H1 (cell line): ENCODE data around the gene SGSM1. TPM values are rescaled to one million over a fixed set of nuclear protein-coding genes. Genes with fewer than 3 reads are reported as not detected.

Experiments used
- BACH1 ChIP-seq: IDR thresholded peaks from 2 replicates; pipeline ENCODE4 v1.6.1; 2012; ENCODE audit warnings: low read length, improper control_type of control experiment
- CBX8 ChIP-seq: fragments of 300-800, 300-1000 bp; sonication (generic); IDR thresholded peaks from 2 replicates; pipeline ENCODE4 v1.7.1; 2016; ENCODE audit warnings: low read depth, low read length, borderline replicate concordance
- CTCF ChIP-seq, 3 experiments: IDR thresholded peaks; 1 replicate in 2 of 3; 2 replicates in 1 of 3; pipeline versions ENCODE4 v1.5.1 to v1.6.1; 2011; ENCODE audit warnings: low read length in 3 of 3, mild to moderate bottlenecking in 3 of 3, inconsistent platforms in 2 of 3, low read depth in 1 of 3, moderate library complexity in 1 of 3; ENCODE audit not compliant: insufficient read depth in 1 of 3; ENCODE audit errors: control extremely low read depth in 1 of 3
- E2F6 ChIP-seq: IDR thresholded peaks from 2 replicates; pipeline ENCODE4 v1.6.1; 2012; ENCODE audit warnings: inconsistent platforms
- FOSL1 ChIP-seq: IDR thresholded peaks from 2 replicates; pipeline ENCODE4 v1.6.1; 2011; ENCODE audit warnings: mild to moderate bottlenecking, low read depth, low read length, moderate library complexity; ENCODE audit not compliant: insufficient read depth
- KDM1A ChIP-seq: fragments of 200-600, 300-600 bp; sonication (generic); IDR thresholded peaks from 2 replicates; pipeline ENCODE4 v1.7.1; 2016; ENCODE audit warnings: mild to moderate bottlenecking, low read length, borderline replicate concordance
- PHF8 ChIP-seq: fragments of 200-600 bp; sonication (generic); conservative IDR thresholded peaks from 2 replicates; pipeline ENCODE4 v1.7.1; 2012; ENCODE audit warnings: low read depth, mild to moderate bottlenecking, inconsistent platforms, low read length, moderate library complexity
- POLR2AphosphoS5 ChIP-seq: IDR thresholded peaks from 2 replicates; pipeline ENCODE4 v1.6.1; 2011; ENCODE audit warnings: low read depth, low read length
- SAP30 ChIP-seq: fragments of 300-600 bp; sonication (generic); IDR thresholded peaks from 2 replicates; pipeline ENCODE4 v1.7.1; 2012; ENCODE audit warnings: low read length, moderate library complexity, mild to moderate bottlenecking, inconsistent platforms; ENCODE audit not compliant: insufficient read depth, insufficient replicate concordance
- SUZ12 ChIP-seq: fragments of 200-600 bp; sonication (generic); IDR thresholded peaks from 2 replicates; pipeline ENCODE4 v1.6.1; 2012; ENCODE audit warnings: mild to moderate bottlenecking, inconsistent platforms, low read length, moderate library complexity, mixed read lengths
- TEAD4 ChIP-seq: IDR thresholded peaks from 2 replicates; pipeline ENCODE4 v1.6.1; 2012; ENCODE audit warnings: low read depth, low read length, inconsistent platforms, mixed read lengths
- ZNF274 ChIP-seq: IDR thresholded peaks from 2 replicates; pipeline ENCODE4 v1.7.0; 2012; ENCODE audit warnings: low read length, borderline replicate concordance; ENCODE audit errors: extremely low read depth
- polyA plus RNA-seq, 7 experiments: library from polyadenylated mRNA; depleted of rRNA in 3 of 7; stranded (reverse) in 5 of 7; unstranded in 2 of 7; fragments of >200 nt in 5 of 7; fragments of 200-250 nt in 2 of 7; gene quantifications; 1 replicate in 5 of 7; 2 replicates in 1 of 7; 4 replicates in 1 of 7; pipeline versions ENCODE4 v1.2.1 to v1.2.3, GENCODE V29; 2011 to 2013; ENCODE audit warnings: missing spikeins in 2 of 7, mixed read lengths in 2 of 7
- total RNA-seq: library from RNA; stranded (reverse); fragmentation: NEBNext Ultra II Directional; extraction: Animal tissue kit (Norgen Biotek cat#: 25700); gene quantifications from 2 replicates; pipeline ENCODE4 v1.2.1, GENCODE V29; 2021

SGSM1 gene
- total and polyA plus RNA-seq, 2 of the 8 experiments (the other 6 are each of a cell fraction or from before 2014, with no cell fraction given), result 2.8 to 5.2 TPM

GRCh38 chr22:24834845-24835570 lies 29.0 kb downstream of the SGSM1 start (continued):
- TF ChIP-seq SAP30, result no peak
- TF ChIP-seq KDM1A, result no peak
- no peak for TF ChIP-seq E2F6
- no peak for TF ChIP-seq BACH1
- no peak for TF ChIP-seq TEAD4
- TF ChIP-seq CTCF (IDR thresholded peaks at IDR 0.05; ENCODE audit: control extremely low read depth in 1 of 3, insufficient read depth in 1 of 3, low read depth in 1 of 3, low read length in 3 of 3), result peak; percentile 60 to 76 (median 63)
- TF ChIP-seq FOSL1, result no peak
- no peak for TF ChIP-seq PHF8
- TF ChIP-seq SUZ12, result no peak
- no peak for TF ChIP-seq ZNF274
- TF ChIP-seq CBX8, result no peak
- TF ChIP-seq POLR2AphosphoS5, result no peak
